ENCODE results near the gene ADAT3.

- TF ChIP-seq CTCF (IDR thresholded peaks at IDR 0.05; ENCODE audit: insufficient read depth, low read depth, low read length), result no peak
- no peak for TF ChIP-seq EZH2 (IDR thresholded peaks at IDR 0.05; ENCODE audit: insufficient read depth, low read length)
These were observed 56.0 kb downstream of the ADAT3 start for GRCh38 chr19:1961000-1961883.
